HCT116 (cell line): ENCODE measurements around the gene ESYT1. TPM values are rescaled to one million over a fixed set of nuclear protein-coding genes. Genes with fewer than 3 reads are reported as not detected.

Source experiments
- ATAC-seq: fragments of 200-7000 bp; cut with Tn5 transposase; 2 replicates; pipeline ENCODE4 v1.9.1; 2020; ENCODE audit warnings: mild to moderate bottlenecking, moderate library complexity
- BruUV-seq: library from RNA; stranded (reverse); fragments of 400-500 nt; replicated peaks from 2 replicates; lab custom pipeline; 2021; lab: Mats Ljungman, UMichigan
- CTCF ChIA-PET: fragments of 300-600 bp; sonication (Branson Sonifier 250); formaldehyde crosslinking; loops from one replicate; lab custom pipeline; 2021; ENCODE audit warnings: antibody characterized with exemption; lab: Charles Lee
- POLR2A ChIA-PET: fragments of 300-600, 350-600 bp; sonication (Branson Sonifier 250); formaldehyde crosslinking; loops from one replicate; lab custom pipeline; 2021; ENCODE audit warnings: antibody characterized with exemption; lab: Charles Lee
- RAD21 ChIA-PET, 2 experiments: fragments of 300-600 bp; sonication (Branson Sonifier 250); formaldehyde crosslinking; loops; one replicate each; lab custom pipeline; 2023; ENCODE audit warnings: low total read pairs in 2 of 2; ENCODE audit not compliant: uncharacterized antibody in 2 of 2, unreplicated experiment in 2 of 2, low non-redundant PET in 1 of 2; lab: Charles Lee
- DNase-seq: peaks from one replicate; pipeline ENCODE4 v3.0.0-alpha.2; 2010; ENCODE audit warnings: low read depth, low spot score
- H2AFZ ChIP-seq: fragments of 200-600 bp; shearing (Covaris generic), sonication (generic); 2 replicates; pipeline ENCODE4 v1.6.1; 2017; ENCODE audit warnings: low read depth, mixed run types, mixed read lengths, antibody characterized with exemption, low read length; ENCODE audit not compliant: poor library complexity, severe bottlenecking
- H3K27ac ChIP-seq: 2 replicates; pipeline ENCODE4 v1.5.1; 2012; ENCODE audit warnings: low read depth, low read length
- H3K27me3 ChIP-seq: fragments of 200-600 bp; sonication (generic); 2 replicates; pipeline ENCODE4 v1.6.1; 2016; ENCODE audit warnings: mixed run types, low read length, mixed read lengths; ENCODE audit not compliant: insufficient read depth
- H3K36me3 ChIP-seq, 2 experiments: fragments of 200-500 bp in 1 of 2; fragments of 200-600 bp in 1 of 2; sonication (Bioruptor generic) in 1 of 2; sonication (generic) in 1 of 2; 2 replicates each; pipeline versions ENCODE4 v1.5.1 to v1.6.1; 2014 to 2016; ENCODE audit warnings: low read length in 2 of 2, inconsistent platforms in 1 of 2, mixed read lengths in 1 of 2, mixed run types in 1 of 2; ENCODE audit not compliant: insufficient read depth in 2 of 2, control insufficient read depth in 1 of 2
- H3K4me1 ChIP-seq, 2 experiments: fragments of 200-600 bp in 1 of 2; sonication (generic) in 1 of 2; 2 replicates each; pipeline versions ENCODE4 v1.5.1 to v1.6.1; 2012 to 2017; ENCODE audit warnings: low read length in 2 of 2, inconsistent platforms in 1 of 2, mild to moderate bottlenecking in 1 of 2, mixed read lengths in 1 of 2, mixed run types in 1 of 2, moderate library complexity in 1 of 2; ENCODE audit not compliant: insufficient read depth in 2 of 2, control insufficient read depth in 1 of 2
- H3K4me2 ChIP-seq: fragments of 200-600 bp; sonication (generic); 2 replicates; pipeline ENCODE4 v1.6.1; 2017; ENCODE audit warnings: mixed run types, low read length, mixed read lengths
- H3K4me3 ChIP-seq, 2 experiments: fragments of 200-600 bp in 1 of 2; sonication (generic) in 1 of 2; replicated peaks in 1 of 2; 2 replicates each; pipeline ENCODE4 v1.5.1; 2011 to 2016; ENCODE audit warnings: low read length in 2 of 2, control low read depth in 1 of 2, low read depth in 1 of 2, mild to moderate bottlenecking in 1 of 2, mixed read lengths in 1 of 2, mixed run types in 1 of 2
- H3K79me2 ChIP-seq: fragments of 200-600 bp; sonication (generic); 2 replicates; pipeline ENCODE4 v1.6.1; 2017; ENCODE audit warnings: mild to moderate bottlenecking, mixed run types, low read length, moderate library complexity, mixed read lengths; ENCODE audit not compliant: insufficient read depth
- H3K9ac ChIP-seq: fragments of 200-600 bp; sonication (generic); 2 replicates; pipeline ENCODE4 v1.6.1; 2016; ENCODE audit warnings: low read length, mixed read lengths
- H3K9me2 ChIP-seq: fragments of 200-600 bp; sonication (generic), shearing (Covaris generic); 2 replicates; pipeline ENCODE4 v1.6.1; 2017; ENCODE audit warnings: mixed run types, mild to moderate bottlenecking, moderate library complexity; ENCODE audit not compliant: insufficient read depth
- H3K9me3 ChIP-seq, 2 experiments: fragments of 200-500 bp in 1 of 2; fragments of 200-600 bp in 1 of 2; sonication (Bioruptor generic) in 1 of 2; sonication (generic) in 1 of 2; 2 replicates each; pipeline ENCODE4 v1.6.1; 2014 to 2017; ENCODE audit warnings: low read length in 2 of 2, mixed read lengths in 2 of 2, inconsistent platforms in 1 of 2, low read depth in 1 of 2, mild to moderate bottlenecking in 1 of 2, mixed run types in 1 of 2, moderate library complexity in 1 of 2; ENCODE audit not compliant: control insufficient read depth in 1 of 2, insufficient read depth in 1 of 2
- H4K20me1 ChIP-seq: fragments of 200-600 bp; sonication (generic), shearing (Covaris generic); 2 replicates; pipeline ENCODE4 v1.6.1; 2017; ENCODE audit warnings: mixed run types, mild to moderate bottlenecking, moderate library complexity; ENCODE audit not compliant: insufficient read depth
- CBX3 ChIP-seq: IDR thresholded peaks from 2 replicates; pipeline ENCODE4 v1.6.1; 2012; ENCODE audit warnings: low read depth
- CEBPB ChIP-seq: IDR thresholded peaks from 2 replicates; pipeline ENCODE4 v1.6.1; 2012; ENCODE audit warnings: low read depth
- CTCF ChIP-seq, 3 experiments: fragments of 200-600 bp in 1 of 3; sonication (generic) in 1 of 3; IDR thresholded peaks in 2 of 3; conservative IDR thresholded peaks in 1 of 3; 2 replicates each; pipeline ENCODE4 v1.5.1; 2012 to 2017; ENCODE audit warnings: low read depth in 2 of 3, low read length in 2 of 3, antibody characterized with exemption in 1 of 3, borderline replicate concordance in 1 of 3, control low read depth in 1 of 3, mild to moderate bottlenecking in 1 of 3, mixed read lengths in 1 of 3, mixed run types in 1 of 3, moderate library complexity in 1 of 3; ENCODE audit not compliant: insufficient read depth in 1 of 3
- EGR1 ChIP-seq: IDR thresholded peaks from 2 replicates; pipeline ENCODE4 v1.6.1; 2012; ENCODE audit warnings: low read depth
- ELF1 ChIP-seq: IDR thresholded peaks from 2 replicates; pipeline ENCODE4 v1.6.1; 2012; ENCODE audit warnings: low read depth, borderline replicate concordance
- FOSL1 ChIP-seq: IDR thresholded peaks from 2 replicates; pipeline ENCODE4 v1.6.1; 2012; ENCODE audit warnings: low read depth
- JUND ChIP-seq: IDR thresholded peaks from 2 replicates; pipeline ENCODE4 v1.6.1; 2012
- MAX ChIP-seq: IDR thresholded peaks from 2 replicates; pipeline ENCODE4 v1.6.1; 2012
- RAD21 ChIP-seq: IDR thresholded peaks from 2 replicates; pipeline ENCODE4 v1.6.1; 2012; ENCODE audit warnings: low read depth, mild to moderate bottlenecking
- SP1 ChIP-seq: IDR thresholded peaks from 2 replicates; pipeline ENCODE4 v1.6.1; 2012; ENCODE audit warnings: low read depth
- TCF7L2 ChIP-seq: IDR thresholded peaks from 2 replicates; pipeline ENCODE4 v1.7.0; 2011; ENCODE audit warnings: borderline replicate concordance, inconsistent platforms; ENCODE audit not compliant: insufficient read depth, insufficient read length; ENCODE audit errors: extremely low read depth
- YY1 ChIP-seq: IDR thresholded peaks from 2 replicates; pipeline ENCODE4 v1.6.1; 2011; ENCODE audit warnings: low read length, low read depth, moderate library complexity, mild to moderate bottlenecking; ENCODE audit not compliant: insufficient replicate concordance; ENCODE audit errors: extremely low read depth
- ZNF274 ChIP-seq: fragments of 200-500 bp; sonication (Bioruptor generic); IDR thresholded peaks from 2 replicates; pipeline ENCODE4 v1.6.1; 2014; ENCODE audit warnings: mild to moderate bottlenecking, low read depth, low read length, inconsistent platforms
- intact Hi-C: fragments of 100-400 bp; cut with micrococcal nuclease; formaldehyde crosslinking; loops from 2 replicates; pipeline ENCODE4 v1.10.0; 2022
- total RNA-seq: library from RNA; stranded (reverse); gene quantifications from one replicate; pipeline ENCODE4 v1.2.1, GENCODE V29; 2021; ENCODE audit not compliant: unreplicated experiment
- TF ChIP-seq, protein P1 (sequence below): IDR thresholded peaks from 2 replicates; pipeline ENCODE4 v1.6.1; 2012

Gene ESYT1
- total RNA-seq, 1 experiment from 2014 or later = 80.9 TPM

GRCh38 chr12:56118688-56119357 lies 9.2 kb upstream of the ESYT1 start:
- Histone ChIP-seq H3K4me2 (peak overlapping the region; percentile 88), H3K9me2 (no peaks in the 10 kb centered on the region)
- no peak for TF ChIP-seq YY1
- no peak for TF ChIP-seq CBX3
- no peak for TF ChIP-seq FOSL1
- TF ChIP-seq TCF7L2 = no peak
- no peak for TF ChIP-seq ELF1
- no peak for TF ChIP-seq ZNF274
- no peak for TF ChIP-seq CEBPB
- TF ChIP-seq, protein P1, sequence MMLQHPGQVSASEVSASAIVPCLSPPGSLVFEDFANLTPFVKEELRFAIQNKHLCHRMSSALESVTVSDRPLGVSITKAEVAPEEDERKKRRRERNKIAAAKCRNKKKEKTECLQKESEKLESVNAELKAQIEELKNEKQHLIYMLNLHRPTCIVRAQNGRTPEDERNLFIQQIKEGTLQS = no peak
- TF ChIP-seq RAD21 = no peak
- no peak for TF ChIP-seq JUND
- TF ChIP-seq SP1 = no peak
- no peak for TF ChIP-seq CTCF (IDR thresholded peaks at IDR 0.05 in 2 of 3, conservative IDR thresholded peaks at IDR 0.05 in 1 of 3; ENCODE audit: borderline replicate concordance in 1 of 3, insufficient read depth in 1 of 3, low read depth in 2 of 3, low read length in 2 of 3)
- no peak for TF ChIP-seq EGR1
- no peak for TF ChIP-seq MAX
- TF ChIP-seq, all 23 proteins: peak for 0
- H3K9me3 ChIP-seq = no peaks in the 10 kb centered on the region
- H4K20me1 ChIP-seq = no peaks in the 10 kb centered on the region
- H3K27ac ChIP-seq = peak overlapping the region; percentile 93
- peaks cover 4 to 30% of the 10 kb centered on the region in 2 experiments; a peak in 3 of 4 replicates for H3K36me3 ChIP-seq
- peak overlapping the region; percentile 76 to 80 for H3K4me3 ChIP-seq
- intact Hi-C loops = loop anchor here (1.0 to 10.0 kb wide), 9 partner anchors 40 to 518 kb away; partner anchors contain the start of genes COQ10A, CS, MYL6 and NABP2
- ChIA-PET RAD21 (interaction anchor here (0.7 to 1.2 kb wide), 3 partner anchors 38 to 71 kb away, joined by 3 to 4 read pairs (median 3); partner anchors contain the start of gene SMARCC2 (in 1 of the 2)), CTCF (interaction anchor here (0.5 to 3.3 kb wide), 10 partner anchors 9 to 180 kb away, joined by 3 to 29 read pairs (median 6); partner anchors contain the start of genes ESYT1, MYL6, MYL6B and PA2G4), POLR2A (interaction anchor here (0.6 to 4.6 kb wide), 20 partner anchors 9 to 394 kb away, joined by 3 to 75 read pairs (median 4); partner anchors contain the start of genes ERBB3, ESYT1, MYL6 and PA2G4)
- no peak overlapping the region for H2AFZ ChIP-seq
- peak overlapping the region; percentile 80 for H3K9ac ChIP-seq
- DNase-seq (no peak), ATAC-seq (peak; percentile 6)
- no peaks in the 10 kb centered on the region for H3K27me3 ChIP-seq
- H3K79me2 ChIP-seq = peaks cover 18% of the 10 kb centered on the region
- H3K4me1 ChIP-seq = peaks cover 23 to 34% of the 10 kb centered on the region in 2 experiments
- no TSS peak for BruUV-seq
